ENCODE measurements around the gene DENND6B.

The DENND6B gene

DNA sequence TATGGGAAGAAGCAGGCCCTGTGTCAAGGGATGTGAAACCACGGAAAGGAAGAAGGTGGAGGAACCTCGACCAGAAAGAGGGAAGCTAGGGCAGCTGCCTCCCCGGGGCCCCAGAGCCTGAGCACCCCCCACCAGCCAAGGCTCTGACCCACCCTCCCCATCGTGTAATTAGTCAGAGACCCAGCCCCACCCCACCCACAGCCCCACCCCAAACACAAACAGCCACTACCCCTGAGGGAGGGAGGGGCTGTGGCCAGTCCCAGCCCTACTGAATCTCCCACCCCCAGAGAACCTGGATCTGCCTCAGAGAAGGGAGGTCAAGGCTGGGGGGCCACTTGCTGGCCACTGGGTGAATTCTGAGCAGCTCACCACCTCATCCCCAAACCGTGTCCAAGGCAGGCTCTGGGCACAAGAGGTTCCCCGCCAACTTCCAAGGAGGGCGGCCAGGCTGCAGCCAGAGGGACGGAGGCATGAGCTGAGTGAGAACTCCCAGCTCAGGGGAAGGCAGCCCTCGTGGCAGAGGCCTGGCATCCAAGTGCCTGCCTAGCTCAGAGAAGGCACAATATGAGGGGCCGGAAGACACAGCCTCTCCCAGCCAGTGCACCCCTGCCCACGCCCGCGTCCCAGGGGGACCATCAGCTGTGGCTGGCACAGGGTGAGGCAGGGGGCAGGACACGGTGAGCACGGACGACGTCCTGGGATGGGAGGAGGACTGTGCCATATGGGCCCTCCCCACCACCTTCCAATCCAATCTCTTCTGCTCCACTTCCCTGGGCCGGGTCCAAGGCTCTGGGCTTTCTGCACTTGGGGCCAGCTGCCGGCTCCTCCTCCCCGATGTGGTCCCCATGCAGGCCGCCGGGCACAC lies 22.1 kb downstream of the DENND6B start:
- DNase-seq (ENCODE audit: low read depth in 4 of 4, low spot score in 1 of 4), result no peak

DNA sequence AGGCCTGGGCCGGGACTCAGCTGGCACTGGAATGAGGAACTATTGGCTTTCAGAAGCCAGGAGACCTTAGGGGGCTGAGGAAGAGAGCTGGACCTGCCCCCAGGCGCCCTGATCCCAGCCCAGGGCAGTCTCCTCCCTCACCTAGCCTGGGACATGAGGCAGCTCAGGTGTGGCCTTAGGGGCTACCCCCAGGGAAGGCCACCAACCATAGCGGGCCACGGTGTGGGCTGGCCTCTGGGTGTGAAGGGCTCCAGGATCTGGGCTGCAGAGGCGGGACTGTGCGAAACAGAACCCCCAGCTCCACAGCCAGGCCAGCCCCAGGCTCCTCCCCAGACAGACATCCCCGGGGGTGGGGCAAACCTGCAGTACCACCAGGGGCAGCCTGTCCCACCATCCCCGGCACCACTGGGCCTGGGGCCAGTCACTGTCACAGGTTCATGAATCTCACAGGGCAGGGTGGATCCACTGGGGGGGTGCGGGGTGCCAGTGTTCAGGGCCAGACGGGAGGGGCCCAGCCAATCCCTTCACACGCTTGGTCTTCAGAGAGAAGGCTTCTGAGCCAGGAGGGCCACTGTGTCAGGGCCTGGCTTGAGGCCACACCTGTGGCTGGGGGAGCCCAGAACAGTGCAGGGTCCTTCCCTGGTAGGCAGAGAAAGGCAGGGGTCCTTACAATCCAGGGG lies 22.8 kb downstream of the DENND6B start:
- no peak for DNase-seq (ENCODE audit: low read depth in 4 of 4, low spot score in 1 of 4)

DNA sequence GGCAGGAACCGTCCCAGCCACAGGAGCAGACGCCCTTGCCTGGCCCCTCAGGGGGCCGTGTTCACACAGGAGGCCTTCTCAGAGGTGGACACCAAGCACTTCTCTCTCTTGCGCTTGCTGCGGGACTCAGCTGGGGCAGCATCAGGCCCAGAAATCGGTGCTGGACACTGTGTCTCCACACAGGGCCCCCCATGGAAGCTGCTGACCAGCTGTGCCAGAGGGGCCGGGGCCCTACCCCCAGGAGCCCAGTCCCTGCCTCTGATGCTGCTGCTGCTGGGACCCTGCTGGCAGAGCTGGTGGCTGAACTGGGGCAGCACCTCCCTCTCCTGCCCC lies 23.3 kb downstream of the DENND6B start:
- DNase-seq (ENCODE audit: low read depth in 4 of 4, low spot score in 1 of 4), result no peak

DNA sequence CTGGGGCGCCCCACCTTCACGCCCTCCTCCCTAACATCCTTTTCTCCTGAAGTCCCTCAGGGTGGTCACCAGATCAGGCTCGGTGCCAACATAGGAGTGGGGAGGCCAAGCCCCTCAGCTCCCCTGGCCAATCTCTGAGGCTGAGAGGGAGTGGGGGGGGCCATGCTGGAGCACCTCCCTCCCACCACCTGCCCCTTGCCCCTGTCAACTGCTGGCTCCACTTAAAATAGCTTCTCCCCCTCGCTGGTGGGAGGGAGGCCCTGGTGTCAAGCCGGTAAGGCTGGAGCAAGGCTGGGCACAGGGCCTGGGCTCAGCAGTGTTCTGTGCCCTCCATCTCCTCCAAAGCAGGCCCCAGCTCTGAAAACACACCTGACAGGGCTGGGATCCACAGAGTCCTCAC lies 24.2 kb downstream of the DENND6B start:
- DNase-seq (ENCODE audit: low read depth in 4 of 4, low spot score in 1 of 4), result no peak

DNA sequence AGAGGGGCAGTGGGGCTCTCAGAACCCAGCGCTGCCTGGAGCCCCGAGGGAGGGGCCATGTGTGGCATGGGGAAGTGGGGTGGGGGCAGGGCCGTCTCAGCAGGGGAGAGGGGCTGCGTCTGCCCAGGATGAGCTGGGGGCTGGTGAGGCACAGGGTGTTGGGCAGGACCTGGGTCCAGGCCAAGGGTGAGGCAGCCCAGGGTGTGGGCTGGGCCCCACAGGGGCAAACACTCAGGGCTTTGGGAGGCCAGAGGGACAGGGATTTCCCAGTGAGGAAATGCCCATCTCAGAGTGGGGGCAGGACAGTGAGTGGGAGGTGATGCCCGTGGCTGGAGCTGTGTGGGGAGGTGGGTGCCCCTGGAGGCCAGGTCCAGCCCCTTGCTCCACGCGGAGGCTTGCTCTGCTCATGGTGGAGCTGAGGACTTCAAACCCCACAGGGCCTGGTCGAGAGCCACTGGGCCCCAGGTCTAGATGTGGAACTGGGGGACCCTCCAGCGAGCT lies 24.7 kb downstream of the DENND6B start:
- DNase-seq (ENCODE audit: low read depth in 4 of 4, low spot score in 1 of 4), result no peak

DNA sequence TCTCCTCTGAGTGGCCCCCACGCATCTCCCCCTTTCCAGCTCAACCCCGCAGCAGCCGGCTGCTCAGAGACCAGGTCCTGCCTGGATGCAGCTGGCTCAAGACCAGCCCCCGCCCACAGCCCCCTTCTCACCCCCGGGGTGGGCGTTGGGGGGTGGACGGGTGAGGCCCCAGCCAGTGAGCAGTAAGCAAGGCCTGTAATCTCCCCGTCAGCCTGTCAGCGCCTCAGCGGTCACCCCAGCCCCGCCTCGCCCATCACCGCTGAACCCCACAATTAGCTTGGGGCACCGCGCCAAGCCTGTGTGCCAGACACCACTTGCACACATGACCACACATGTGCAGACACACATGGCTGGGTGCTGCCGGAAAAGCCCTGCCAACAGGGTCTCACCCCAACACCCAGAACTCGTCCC lies 25.2 kb downstream of the DENND6B start:
- no peak for DNase-seq (ENCODE audit: low read depth in 4 of 4, low spot score in 1 of 4)

DNA sequence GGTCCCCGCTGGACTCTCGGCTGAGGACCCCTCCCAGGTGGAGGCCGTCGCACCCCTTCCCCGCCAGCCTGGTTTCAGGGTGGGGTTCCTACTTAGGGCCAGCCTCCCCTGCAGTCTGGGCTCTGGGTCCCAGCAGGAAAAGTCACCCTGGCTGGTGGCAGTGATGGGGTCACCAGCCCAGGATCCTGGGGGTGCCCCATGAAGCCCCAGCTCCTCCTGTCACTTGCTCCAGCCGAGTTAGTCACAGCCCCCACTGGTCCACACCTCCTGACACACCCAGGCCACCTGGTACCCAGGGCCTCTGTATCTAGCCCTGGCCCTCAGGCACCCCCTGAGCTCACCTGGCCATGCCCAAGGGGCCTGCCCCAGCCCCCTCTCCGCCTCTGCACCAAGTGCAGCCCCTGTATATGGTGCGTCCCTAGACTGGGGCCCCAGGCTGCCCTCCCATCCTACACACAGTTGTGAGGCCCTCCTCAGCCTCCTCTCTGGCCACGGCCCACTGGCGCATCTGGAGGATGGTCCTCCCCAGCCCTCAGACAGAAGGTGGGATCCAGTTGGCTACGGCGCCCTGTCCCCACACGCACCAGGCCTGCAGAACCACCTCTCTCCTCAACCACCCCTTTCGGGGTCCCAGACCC lies 26.1 kb downstream of the DENND6B start:
- no peak for DNase-seq (ENCODE audit: low read depth in 4 of 4, low spot score in 1 of 4)

DNA sequence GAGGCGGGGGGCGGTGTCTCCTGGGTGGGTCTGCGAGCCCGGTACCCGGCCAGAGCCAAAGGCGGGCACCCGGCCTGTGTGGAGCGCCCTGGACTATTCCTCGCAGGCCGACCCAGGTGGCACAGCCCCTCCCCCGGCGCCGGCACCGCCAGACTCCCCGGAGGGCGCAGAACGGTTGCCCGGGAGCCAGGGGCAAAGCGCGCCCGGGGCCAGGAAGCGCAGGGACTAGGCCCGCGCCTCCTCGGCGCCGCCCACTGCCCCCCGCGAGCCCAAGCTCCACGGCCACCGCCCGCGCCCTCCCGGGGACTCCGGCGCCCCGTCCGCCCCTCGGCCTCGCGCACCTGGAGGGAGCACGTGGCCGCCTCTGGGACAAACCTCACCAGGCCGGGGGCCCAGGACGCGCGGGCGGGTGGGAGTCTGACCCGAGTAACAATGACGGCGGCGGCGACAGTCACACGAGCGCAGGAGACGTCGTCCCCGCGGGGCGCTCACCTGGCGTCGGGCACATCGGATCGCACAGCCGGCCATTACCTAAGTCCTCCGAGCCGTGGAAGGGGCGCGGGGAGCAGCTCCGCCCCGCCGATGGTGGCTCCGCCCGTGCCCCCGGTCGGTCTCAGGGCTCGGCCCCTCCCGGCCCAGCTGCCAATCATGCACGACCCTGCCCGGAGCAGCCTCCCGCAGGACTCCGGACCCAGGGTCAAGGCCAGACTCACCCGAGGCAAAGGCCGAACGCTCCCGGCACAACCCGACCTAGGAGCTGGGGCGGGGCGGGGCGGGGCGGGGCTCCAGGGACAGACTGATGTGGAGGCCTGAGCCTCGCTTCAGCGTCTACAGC lies 26.8 kb downstream of the DENND6B start:
- no peak for DNase-seq (ENCODE audit: low read depth in 4 of 4, low spot score in 1 of 4)

DNA sequence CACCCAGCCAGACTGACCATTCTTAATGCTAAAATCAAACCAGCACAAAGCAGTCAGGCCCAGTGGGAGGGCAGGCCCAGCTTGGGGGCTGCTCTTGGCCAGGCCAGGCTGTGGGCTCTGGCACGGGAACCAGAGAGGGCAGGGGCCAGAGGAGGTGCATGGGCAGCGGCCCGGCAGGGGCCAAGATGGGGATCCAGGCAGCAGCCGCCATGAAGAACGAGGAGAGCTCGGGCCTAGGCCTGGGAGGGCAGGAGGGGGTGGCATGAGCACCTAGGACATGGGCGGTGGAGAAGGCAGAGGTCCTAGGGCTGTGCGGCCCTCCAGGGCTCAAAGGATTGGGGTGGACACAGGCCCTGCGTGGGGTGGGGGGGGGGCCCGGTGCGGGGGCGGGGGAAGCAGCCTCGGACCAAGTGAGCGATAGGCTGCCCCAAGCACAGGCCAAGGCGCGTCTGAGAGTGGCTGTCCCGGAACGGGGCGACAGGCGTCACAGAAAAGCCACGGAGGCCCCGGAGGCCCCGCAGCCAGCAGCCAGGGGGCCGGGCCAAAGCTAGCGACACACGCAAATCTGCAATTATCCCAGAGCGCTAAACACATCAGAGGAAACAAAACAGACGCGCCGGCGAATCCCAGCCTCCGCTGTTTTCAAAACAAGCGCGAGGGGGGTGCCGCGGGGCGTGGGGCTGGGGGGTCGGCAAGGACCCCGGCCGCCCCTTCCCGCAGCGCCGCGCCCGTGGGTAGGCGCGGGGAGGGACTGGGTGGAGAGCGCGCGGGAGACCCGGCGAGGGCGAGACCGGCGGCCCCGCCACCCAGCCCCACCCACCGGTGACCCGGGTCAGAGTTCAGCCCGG lies 27.7 kb downstream of the DENND6B start:
- DNase-seq (ENCODE audit: low read depth in 4 of 4, low spot score in 1 of 4), result no peak

DNA sequence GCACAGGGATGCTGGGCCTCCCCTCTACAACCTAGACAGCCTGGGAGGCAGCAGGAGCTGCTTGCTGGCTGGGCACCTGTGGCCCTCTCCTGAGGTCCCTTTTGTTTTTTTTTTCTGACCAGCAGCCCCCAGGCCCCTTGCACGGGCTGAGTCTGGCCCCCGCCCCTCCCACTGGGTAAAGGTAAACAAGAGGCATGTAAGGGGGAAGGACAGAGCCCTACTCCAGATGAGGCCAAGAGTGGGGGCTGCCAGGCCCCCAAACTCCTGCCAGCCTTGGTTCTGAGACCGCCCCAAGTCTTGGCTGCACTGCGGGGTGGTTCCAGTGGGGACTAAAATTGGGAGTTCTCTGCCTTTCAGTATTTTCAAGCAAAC lies 28.6 kb downstream of the DENND6B start:
- no peak for DNase-seq (ENCODE audit: low read depth in 4 of 4, low spot score in 1 of 4)

DNA sequence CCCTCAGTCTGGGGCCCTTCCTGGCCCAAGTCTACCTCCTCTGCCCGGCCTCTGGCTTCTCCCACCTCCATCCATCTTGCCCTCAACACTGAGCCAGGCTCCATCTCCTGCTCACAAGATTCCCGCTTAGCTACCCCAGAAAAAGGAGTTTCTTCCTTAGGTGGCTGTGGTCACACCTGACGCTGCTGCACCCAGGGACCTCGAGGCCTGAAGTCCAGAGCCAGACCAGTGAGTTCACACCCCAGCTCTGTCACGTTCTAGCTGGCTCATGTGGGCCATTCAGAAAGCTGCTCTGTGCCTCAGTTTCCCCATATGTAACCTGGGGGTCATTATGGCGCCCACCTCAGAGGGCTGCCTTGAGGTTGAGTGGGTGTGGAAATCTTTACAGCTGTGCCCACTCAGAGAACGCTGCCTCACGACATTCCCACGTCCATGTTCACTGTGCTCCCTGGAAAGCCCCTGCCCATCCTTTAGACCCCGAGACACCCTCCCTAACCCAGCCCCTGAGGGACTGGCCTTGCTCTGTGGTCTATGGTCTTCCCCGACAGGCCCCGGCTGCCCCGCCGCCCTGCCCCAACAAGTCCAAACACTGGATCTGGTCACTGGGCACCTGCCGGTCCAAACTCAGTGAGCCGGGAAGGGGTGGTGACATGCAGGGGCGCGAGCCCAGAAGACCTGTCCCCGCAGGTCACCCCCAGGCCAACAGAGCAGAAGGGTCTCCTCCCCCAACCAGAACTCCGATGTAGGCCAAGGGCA lies 29.1 kb downstream of the DENND6B start:
- DNase-seq (ENCODE audit: low read depth in 4 of 4, low spot score in 1 of 4), result no peak

DNA sequence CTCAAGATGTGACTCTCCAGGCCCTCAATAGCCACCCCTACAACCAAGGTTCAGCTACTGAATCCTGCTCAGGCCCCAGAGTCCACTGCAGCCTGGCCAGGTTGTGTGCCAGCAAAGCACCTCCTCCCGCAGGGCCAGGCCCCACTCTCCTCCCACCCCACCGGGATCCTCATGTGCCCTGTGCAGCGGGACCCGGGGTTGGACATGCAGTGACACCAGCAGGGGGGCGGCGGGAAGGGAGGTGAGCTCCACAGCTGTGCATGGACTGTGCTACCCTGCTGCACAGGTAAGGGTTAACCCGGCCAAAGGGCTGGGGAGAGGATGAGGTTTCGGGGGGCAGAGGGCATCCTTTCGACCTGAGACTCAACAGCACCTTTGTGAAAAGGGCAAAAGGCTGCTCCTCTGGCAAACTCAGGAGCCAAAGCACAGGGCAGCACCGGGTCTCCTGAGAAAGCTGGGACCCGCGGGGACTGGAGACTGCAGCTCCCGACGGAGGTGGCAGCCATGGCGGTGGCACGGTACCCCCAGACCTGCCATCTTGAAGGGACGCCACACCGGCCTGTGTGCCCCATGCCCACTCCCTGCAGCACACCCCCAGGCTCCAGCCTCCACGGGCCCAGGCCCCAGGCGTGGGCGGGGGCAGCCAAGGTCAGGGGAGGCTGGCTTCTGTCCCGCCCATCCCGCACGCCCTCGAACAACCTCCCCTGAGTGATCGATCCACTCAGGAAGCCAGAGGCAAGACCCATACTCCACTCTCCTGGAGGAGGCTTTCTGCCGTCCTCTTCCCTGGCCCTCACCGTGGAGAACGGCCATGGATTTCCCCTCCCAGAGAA lies 29.9 kb downstream of the DENND6B start:
- no peak for DNase-seq (ENCODE audit: low read depth in 4 of 4, low spot score in 1 of 4)

DNA sequence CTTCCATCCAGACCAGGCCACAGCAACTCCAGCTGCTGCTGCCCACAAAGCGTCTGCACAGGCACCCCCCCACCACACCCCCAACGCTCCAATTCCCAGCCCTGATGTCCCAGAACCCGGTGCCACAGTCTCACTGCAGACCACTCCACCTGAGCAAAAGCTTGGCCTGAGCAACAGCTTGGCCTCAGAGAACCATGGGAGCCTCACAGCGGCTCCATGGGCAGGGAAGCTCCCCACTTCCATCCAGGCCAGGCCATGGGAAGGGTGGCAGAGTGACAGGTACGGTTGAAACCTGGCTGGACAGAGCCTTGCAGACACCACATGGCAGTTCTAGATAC lies 32.5 kb downstream of the DENND6B start:
- DNase-seq (ENCODE audit: low read depth in 4 of 4, low spot score in 1 of 4), result no peak

DNA sequence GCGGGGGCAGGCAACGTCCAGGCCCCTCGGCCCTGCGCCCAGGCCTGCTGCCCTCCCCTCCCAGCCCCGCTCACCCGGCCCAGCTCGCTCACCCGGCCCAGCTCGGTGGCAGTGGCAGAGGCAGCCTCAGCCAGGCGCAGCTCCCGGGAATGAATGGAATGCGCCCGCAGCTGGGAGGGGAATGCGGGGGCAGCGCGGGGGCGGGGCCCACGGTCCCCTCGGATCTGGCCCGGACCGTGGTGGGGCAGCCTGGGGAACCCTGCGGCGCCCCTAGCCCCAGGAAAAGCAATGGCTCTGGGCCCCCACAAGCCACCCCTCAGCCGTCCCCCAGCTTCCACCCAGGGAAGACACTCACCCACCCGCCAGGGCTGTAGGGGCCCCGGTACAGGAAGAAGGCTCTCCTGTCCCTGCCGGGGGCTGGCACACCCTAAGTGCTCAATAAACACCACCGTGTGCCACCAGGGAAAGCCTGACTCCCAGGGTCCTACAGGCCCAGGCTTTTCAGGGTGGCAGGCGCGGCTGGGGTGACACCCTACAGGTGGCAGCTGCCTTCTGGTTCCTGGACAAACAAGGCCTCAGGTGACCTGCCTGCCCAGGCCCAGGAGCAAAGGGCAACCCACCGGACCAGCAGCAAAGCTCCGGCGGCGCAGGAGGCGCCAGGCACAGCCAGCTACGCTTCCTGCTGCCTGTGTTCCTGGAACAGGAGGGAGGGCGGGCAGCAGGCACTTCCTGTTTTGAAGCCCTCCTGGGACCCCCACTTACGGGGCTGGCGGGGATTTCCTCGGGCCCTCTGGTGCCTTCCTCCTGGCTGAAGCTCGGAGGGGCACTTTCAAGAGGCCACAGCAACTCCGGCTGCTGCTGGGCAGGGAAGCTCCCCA lies 33.1 kb downstream of the DENND6B start:
- no peak for DNase-seq (ENCODE audit: low read depth in 4 of 4, low spot score in 1 of 4)

DNA sequence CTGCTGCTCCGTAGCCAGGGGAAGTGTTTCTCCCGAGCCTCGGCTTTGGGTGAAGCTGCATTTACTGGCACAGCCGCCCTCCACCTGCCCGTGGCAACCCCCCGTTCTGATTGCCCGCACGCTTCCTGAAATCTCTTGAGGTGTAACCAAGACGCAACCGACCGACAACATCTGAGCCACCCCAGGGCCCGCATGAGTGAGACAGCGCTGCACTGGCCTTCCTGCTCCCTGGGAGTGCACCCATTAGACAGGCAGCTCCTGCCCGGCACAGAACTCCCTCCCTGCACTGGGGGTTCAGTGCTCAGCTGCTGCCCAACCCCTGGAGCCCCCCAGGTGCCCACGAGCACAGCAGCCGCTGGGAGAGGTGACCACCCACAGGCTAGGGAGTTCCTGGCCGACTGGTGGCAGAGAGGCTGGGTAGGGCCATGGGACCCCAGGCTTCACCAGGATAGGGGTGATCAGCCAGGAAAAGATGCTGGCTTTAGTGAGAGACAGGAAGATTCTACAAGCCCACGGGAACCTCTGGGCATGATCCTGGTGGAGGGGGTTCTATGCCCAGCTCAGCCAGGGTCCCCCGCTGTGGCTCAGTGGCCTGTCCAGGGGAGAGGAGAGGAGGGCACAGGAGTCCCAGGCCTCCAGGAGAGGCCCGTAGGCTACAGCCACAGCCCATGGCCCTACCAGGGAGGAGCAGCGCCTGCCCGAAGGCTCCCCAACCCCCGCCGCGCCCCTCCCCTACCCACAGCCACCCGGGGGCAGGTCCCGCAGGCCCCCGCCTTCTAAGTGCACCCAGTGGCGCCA lies 34.0 kb downstream of the DENND6B start:
- no peak for DNase-seq (ENCODE audit: low read depth in 4 of 4, low spot score in 1 of 4)

DNA sequence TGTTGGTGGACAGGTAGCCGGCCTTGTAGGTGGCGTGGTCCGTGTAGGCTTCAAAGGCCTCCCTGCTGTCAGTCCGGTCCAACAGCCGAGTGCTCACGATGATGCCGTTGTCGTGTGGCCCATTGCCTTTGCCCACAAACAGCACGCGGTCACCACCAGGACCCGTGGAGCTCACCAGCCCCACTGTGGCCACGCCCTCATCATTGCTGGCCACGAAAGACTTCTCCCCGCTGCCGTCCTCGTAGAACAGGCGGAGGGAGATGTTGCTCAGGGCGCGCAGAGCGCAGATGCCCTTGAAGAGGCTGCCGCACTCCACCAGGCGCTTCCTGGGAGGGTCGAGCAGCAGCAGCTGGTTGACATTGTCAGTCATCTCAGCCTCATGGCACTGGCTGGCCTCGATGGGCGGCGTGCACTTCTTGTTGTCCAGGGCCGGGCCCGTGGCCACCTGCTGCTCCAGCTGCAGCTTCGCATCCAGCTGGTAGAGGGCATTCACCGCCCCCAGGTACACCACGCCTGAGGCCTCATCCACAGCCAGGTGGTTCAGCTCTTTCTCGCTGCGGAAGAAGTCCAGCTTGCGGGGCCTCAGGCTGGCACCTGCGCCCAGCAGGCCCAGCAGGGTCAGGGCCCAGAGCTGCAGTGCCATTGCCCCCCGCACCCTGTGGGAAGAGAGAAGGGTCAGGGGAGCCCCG lies 36.7 kb downstream of the DENND6B start:
- no peak for DNase-seq (ENCODE audit: low read depth in 4 of 4, low spot score in 1 of 4)

Data from stimulated activated CD4-positive, alpha-beta T cell treated with anti-CD3 and anti-CD28 coated beads, Interleukin-1b, Interleukin-23, amount 100 ng/mL, for 24 hours (primary cell).